Osteocyte (in vitro differentiated cells): Measurements from ENCODE around the gene SMARCB1. TPM values are rescaled to one million over a fixed set of nuclear protein-coding genes. Genes with fewer than 3 reads are reported as not detected.

ENCODE experiments used
- DNase-seq: peaks from one replicate; pipeline ENCODE4 v3.0.0; 2021; ENCODE audit warnings: mixed read lengths; ENCODE audit not compliant: unreplicated experiment; ENCODE audit errors: extremely low spot score
- H3K27ac Mint-ChIP-seq: one replicate; pipeline ENCODE4 v1.8.0; 2021; ENCODE audit warnings: mild to moderate bottlenecking, mixed read lengths; ENCODE audit not compliant: unreplicated experiment
- H3K27me3 Mint-ChIP-seq: one replicate; pipeline ENCODE4 v1.8.0; 2021; ENCODE audit warnings: mixed read lengths; ENCODE audit not compliant: unreplicated experiment
- H3K36me3 Mint-ChIP-seq: one replicate; pipeline ENCODE4 v1.8.0; 2021; ENCODE audit warnings: mixed read lengths; ENCODE audit not compliant: unreplicated experiment
- H3K4me1 Mint-ChIP-seq: one replicate; pipeline ENCODE4 v1.8.0; 2021; ENCODE audit warnings: mixed read lengths; ENCODE audit not compliant: unreplicated experiment
- H3K4me3 Mint-ChIP-seq: one replicate; pipeline ENCODE4 v1.8.0; 2021; ENCODE audit warnings: mild to moderate bottlenecking, moderate library complexity, mixed read lengths; ENCODE audit not compliant: unreplicated experiment
- H3K9me3 Mint-ChIP-seq: one replicate; pipeline ENCODE4 v1.8.0; 2021; ENCODE audit warnings: mixed read lengths; ENCODE audit not compliant: unreplicated experiment
- CTCF ChIP-seq: fragments of 200-600 bp; sonication (generic); IDR thresholded peaks from 2 replicates; pipeline ENCODE4 v1.5.0; 2021; ENCODE audit warnings: antibody characterized with exemption, mild to moderate bottlenecking, moderate library complexity
- total RNA-seq: library from RNA; stranded (reverse); gene quantifications from 2 replicates; pipeline ENCODE4 v1.2.1, GENCODE V29; 2021

The SMARCB1 gene
- total RNA-seq, 1 donor from 2014 or later, result 126 TPM

- Mint-ChIP-seq H3K27me3 (no peaks in the 10 kb centered on the region), H3K4me1 (peaks cover 60% of the 10 kb centered on the region), H3K9me3 (no peaks in the 10 kb centered on the region), H3K4me3 (no peak overlapping the region), H3K36me3 (peaks cover 3% of the 10 kb centered on the region), H3K27ac (no peak overlapping the region)
- TF ChIP-seq CTCF, result no peak
- DNase-seq, result no peak
Measured at GRCh38 chr22:23777776-23778576, 8.8 kb upstream of the SMARCB1 start.

GRCh38 chr22:23778577-23778900 is 8.2 kb upstream of the SMARCB1 start:
- peaks cover 54% of the 10 kb centered on the region for H3K4me1 Mint-ChIP-seq
- no peak for TF ChIP-seq CTCF

GRCh38 chr22:23779083-23779482 is 7.7 kb upstream of the SMARCB1 start:
- Mint-ChIP-seq H3K9me3 (no peaks in the 10 kb centered on the region), H3K36me3 (peaks cover 3% of the 10 kb centered on the region), H3K27ac (no peak overlapping the region), H3K4me3 (no peak overlapping the region), H3K27me3 (no peaks in the 10 kb centered on the region), H3K4me1 (peaks cover 52% of the 10 kb centered on the region)
- TF ChIP-seq CTCF, result no peak
- DNase-seq, result no peak

More at GRCh38 chr22:23778577-23778900, 8.2 kb upstream of the SMARCB1 start:
- Mint-ChIP-seq H3K4me3 (no peak overlapping the region), H3K9me3 (no peaks in the 10 kb centered on the region), H3K27ac (no peak overlapping the region), H3K36me3 (peaks cover 3% of the 10 kb centered on the region), H3K27me3 (no peaks in the 10 kb centered on the region)
- DNase-seq, result no peak

- no peak for DNase-seq
- Mint-ChIP-seq H3K27me3 (no peaks in the 10 kb centered on the region), H3K27ac (peak overlapping the region; percentile 47), H3K36me3 (peaks cover 3% of the 10 kb centered on the region), H3K4me3 (no peak overlapping the region), H3K9me3 (no peaks in the 10 kb centered on the region), H3K4me1 (peaks cover 52% of the 10 kb centered on the region)
- TF ChIP-seq CTCF, result no peak
Measured at GRCh38 chr22:23779731-23780130, 7.0 kb upstream of the SMARCB1 start.

- Mint-ChIP-seq H3K9me3 (no peaks in the 10 kb centered on the region), H3K27ac (no peak overlapping the region), H3K27me3 (no peaks in the 10 kb centered on the region), H3K36me3 (peaks cover 3% of the 10 kb centered on the region), H3K4me1 (peaks cover 47% of the 10 kb centered on the region), H3K4me3 (no peak overlapping the region)
- DNase-seq, result no peak
- TF ChIP-seq CTCF, result no peak
Measured at GRCh38 chr22:23780146-23780748, 6.5 kb upstream of the SMARCB1 start.
